Measurements from ENCODE around the gene PAQR5. TPM values are rescaled to one million over a fixed set of nuclear protein-coding genes. Genes with fewer than 3 reads are reported as not detected.

PAQR5 gene
- total RNA-seq, 1 donor: 1.1 TPM

- Histone ChIP-seq H3K9me3 (ENCODE audit: low read depth, low read length) (no peaks in the 10 kb centered on the region), H3K36me3 (ENCODE audit: insufficient read depth, low read length) (peaks cover 45% of the 10 kb centered on the region), H2AFZ (ENCODE audit: low read length) (no peak overlapping the region), H3K4me1 (ENCODE audit: insufficient read depth, low read length) (peaks cover 30% of the 10 kb centered on the region), H4K20me1 (ENCODE audit: insufficient read depth, low read length) (peaks cover 48% of the 10 kb centered on the region), H3K79me2 (ENCODE audit: insufficient read depth, low read length) (peaks cover 38% of the 10 kb centered on the region), H3K27me3 (ENCODE audit: insufficient read depth, low read length) (no peaks in the 10 kb centered on the region), H3K4me3 (ENCODE audit: insufficient read depth, low read length) (peak overlapping the region; percentile 97), H3K4me2 (ENCODE audit: insufficient read depth, low read length) (peak overlapping the region; percentile 100), H3K27ac (ENCODE audit: low read depth, low read length) (no peak overlapping the region)
- DNase-seq (ENCODE audit: insufficient read length, low spot score, missing footprints): no peak
- TF ChIP-seq CTCF (IDR thresholded peaks at IDR 0.05; ENCODE audit: extremely low read depth, low read depth, low read length): no peak
Measured at GRCh38 chr15:69454953-69455352, 156.2 kb downstream of the PAQR5 start.

GRCh38 chr15:69456208-69457166 lies 157.8 kb downstream of the PAQR5 start:
- no peak overlapping the region for H2AFZ ChIP-seq (ENCODE audit: low read length)

More at GRCh38 chr15:69456208-69457166, 157.8 kb downstream of the PAQR5 start:
- H3K79me2 ChIP-seq (ENCODE audit: insufficient read depth, low read length): peaks cover 38% of the 10 kb centered on the region
- H3K27me3 ChIP-seq (ENCODE audit: insufficient read depth, low read length): no peaks in the 10 kb centered on the region
- no peaks in the 10 kb centered on the region for H3K9me3 ChIP-seq (ENCODE audit: low read depth, low read length)
- DNase-seq (ENCODE audit: insufficient read length, low spot score, missing footprints): no peak
- H3K36me3 ChIP-seq (ENCODE audit: insufficient read depth, low read length): peaks cover 45% of the 10 kb centered on the region
- peaks cover 30% of the 10 kb centered on the region for H3K4me1 ChIP-seq (ENCODE audit: insufficient read depth, low read length)
- H3K27ac ChIP-seq (ENCODE audit: low read depth, low read length): no peak overlapping the region
- TF ChIP-seq CTCF (IDR thresholded peaks at IDR 0.05; ENCODE audit: extremely low read depth, low read depth, low read length): no peak
- no peak overlapping the region for H3K4me3 ChIP-seq (ENCODE audit: insufficient read depth, low read length)
- no peak overlapping the region for H3K4me2 ChIP-seq (ENCODE audit: insufficient read depth, low read length)
- peaks cover 48% of the 10 kb centered on the region for H4K20me1 ChIP-seq (ENCODE audit: insufficient read depth, low read length)

Other genes starting within 250 kb of the PAQR5 start
- 14.8 and 17.7 TPM in 2 replicates for gene GLCE, start 138.3 kb upstream of the PAQR5 start, total RNA-seq
- gene KIF23, start 115.4 kb downstream of the PAQR5 start, total RNA-seq: 8.0 and 8.3 TPM in 2 replicates
- gene RPLP1, start 153.9 kb downstream of the PAQR5 start, total RNA-seq: 71.7 and 94.6 TPM in 2 replicates